HFFc6 (cell line): Measurements from ENCODE around the gene RAC2. TPM values are rescaled to one million over a fixed set of nuclear protein-coding genes. Genes with fewer than 3 reads are reported as not detected.

Source experiments
- DNase-seq: peaks from one replicate; pipeline ENCODE4 v3.0.0-alpha.2; 2018
- H3K27ac Mint-ChIP-seq: 2 replicates; pipeline ENCODE4 v1.8.0; 2020; ENCODE audit warnings: mild to moderate bottlenecking, mixed read lengths
- H3K27me3 Mint-ChIP-seq: 2 replicates; pipeline ENCODE4 v1.8.0; 2021; ENCODE audit warnings: mild to moderate bottlenecking, moderate library complexity, mixed read lengths; ENCODE audit not compliant: insufficient read depth
- H3K36me3 Mint-ChIP-seq: 2 replicates; pipeline ENCODE4 v1.8.0; 2021; ENCODE audit warnings: low read depth, mixed read lengths
- H3K4me1 Mint-ChIP-seq: 2 replicates; pipeline ENCODE4 v1.8.0; 2020; ENCODE audit warnings: low read depth, mixed read lengths
- H3K4me3 Mint-ChIP-seq: 2 replicates; pipeline ENCODE4 v1.8.0; 2020; ENCODE audit warnings: mild to moderate bottlenecking, moderate library complexity, mixed read lengths
- H3K9me3 Mint-ChIP-seq: 2 replicates; pipeline ENCODE4 v1.8.0; 2020; ENCODE audit warnings: mild to moderate bottlenecking, mixed read lengths
- CTCF ChIP-seq: fragments of 200-600 bp; sonication (generic); IDR thresholded peaks from 2 replicates; pipeline ENCODE4 v1.5.0; 2021; ENCODE audit warnings: antibody characterized with exemption, mild to moderate bottlenecking
- total RNA-seq, 6 experiments: library from RNA; stranded (reverse); fragmentation: NEBNext Ultra II Directional; extraction: Animal tissue kit (Norgen Biotek cat#: 25700); gene quantifications; 2 replicates in 1 of 6; 3 replicates in 5 of 6; pipeline ENCODE4 v1.2.3, GENCODE V29; 2021

The RAC2 gene
- total RNA-seq, 6 experiments from 2014 or later: 29.9 to 57.2 (median 53.5) TPM

GRCh38 chr22:37222440-37222971 lies 21.6 kb downstream of the RAC2 start:
- no peak for DNase-seq
- no peak overlapping the region for H3K27ac Mint-ChIP-seq
- H3K4me3 Mint-ChIP-seq: no peak overlapping the region
- no peak for TF ChIP-seq CTCF
- H3K4me1 Mint-ChIP-seq: no peaks in the 10 kb centered on the region
- H3K9me3 Mint-ChIP-seq: no peaks in the 10 kb centered on the region; the same call in 1 of the 2 replicates
- H3K27me3 Mint-ChIP-seq: peaks cover 23% of the 10 kb centered on the region
- H3K36me3 Mint-ChIP-seq: no peaks in the 10 kb centered on the region; the same call in 1 of the 2 replicates

GRCh38 chr22:37221424-37222333 lies 22.4 kb downstream of the RAC2 start:
- Mint-ChIP-seq H3K27me3 (peaks cover 25% of the 10 kb centered on the region), H3K4me1 (no peaks in the 10 kb centered on the region), H3K9me3 (no peaks in the 10 kb centered on the region; the same call in 1 of the 2 replicates), H3K36me3 (no peaks in the 10 kb centered on the region; the same call in 1 of the 2 replicates), H3K27ac (no peak overlapping the region), H3K4me3 (no peak overlapping the region)
- TF ChIP-seq CTCF: peak; percentile 38
- DNase-seq: no peak

- Mint-ChIP-seq H3K9me3 (no peaks in the 10 kb centered on the region; the same call in 1 of the 2 replicates), H3K36me3 (no peaks in the 10 kb centered on the region; the same call in 1 of the 2 replicates), H3K27me3 (peaks cover 31% of the 10 kb centered on the region), H3K4me1 (no peaks in the 10 kb centered on the region), H3K27ac (no peak overlapping the region), H3K4me3 (no peak overlapping the region)
- no peak for TF ChIP-seq CTCF
- no peak for DNase-seq
These were observed 23.5 kb downstream of the RAC2 start for GRCh38 chr22:37220543-37220981.

- peaks cover 39% of the 10 kb centered on the region for H3K27me3 Mint-ChIP-seq
- no peak overlapping the region for H3K27ac Mint-ChIP-seq
- H3K9me3 Mint-ChIP-seq: no peaks in the 10 kb centered on the region; the same call in 1 of the 2 replicates
- no peak for DNase-seq
- H3K4me1 Mint-ChIP-seq: no peaks in the 10 kb centered on the region
- H3K4me3 Mint-ChIP-seq: no peak overlapping the region
- H3K36me3 Mint-ChIP-seq: no peaks in the 10 kb centered on the region
- no peak for TF ChIP-seq CTCF
These were observed 24.5 kb downstream of the RAC2 start for GRCh38 chr22:37219533-37219932.

GRCh38 chr22:37218771-37219411 lies 25.2 kb downstream of the RAC2 start:
- no peaks in the 10 kb centered on the region for H3K4me1 Mint-ChIP-seq
- H3K27ac Mint-ChIP-seq: no peak overlapping the region
- H3K36me3 Mint-ChIP-seq: no peaks in the 10 kb centered on the region
- H3K9me3 Mint-ChIP-seq: no peaks in the 10 kb centered on the region; the same call in 1 of the 2 replicates
- H3K27me3 Mint-ChIP-seq: peaks cover 39% of the 10 kb centered on the region
- no peak for DNase-seq
- TF ChIP-seq CTCF: no peak
- H3K4me3 Mint-ChIP-seq: no peak overlapping the region
